Stimulated activated naive CD8-positive, alpha-beta T cell treated with anti-CD3 and anti-CD28 coated beads, Interleukin-15, Interleukin-2, amounts not matched to agents 100 ng/mL and 50 ng/mL, for 24 hours (primary cell): ENCODE data around the gene LTB.

Experiments
- H3K27ac Mint-ChIP-seq: one replicate; pipeline ENCODE4 v1.8.0; 2021; ENCODE audit warnings: mild to moderate bottlenecking, mixed read lengths
- H3K27me3 Mint-ChIP-seq: one replicate; pipeline ENCODE4 v1.8.0; 2021; ENCODE audit warnings: mixed read lengths
- H3K36me3 Mint-ChIP-seq: one replicate; pipeline ENCODE4 v1.8.0; 2021; ENCODE audit warnings: low read depth, mixed read lengths
- H3K4me1 Mint-ChIP-seq: one replicate; pipeline ENCODE4 v1.8.0; 2021; ENCODE audit warnings: low read depth, mixed read lengths
- H3K4me3 Mint-ChIP-seq: one replicate; pipeline ENCODE4 v1.8.0; 2021; ENCODE audit warnings: mild to moderate bottlenecking, mixed read lengths
- H3K9me3 Mint-ChIP-seq: one replicate; pipeline ENCODE4 v1.8.0; 2021; ENCODE audit warnings: mixed read lengths

LTB gene

DNA sequence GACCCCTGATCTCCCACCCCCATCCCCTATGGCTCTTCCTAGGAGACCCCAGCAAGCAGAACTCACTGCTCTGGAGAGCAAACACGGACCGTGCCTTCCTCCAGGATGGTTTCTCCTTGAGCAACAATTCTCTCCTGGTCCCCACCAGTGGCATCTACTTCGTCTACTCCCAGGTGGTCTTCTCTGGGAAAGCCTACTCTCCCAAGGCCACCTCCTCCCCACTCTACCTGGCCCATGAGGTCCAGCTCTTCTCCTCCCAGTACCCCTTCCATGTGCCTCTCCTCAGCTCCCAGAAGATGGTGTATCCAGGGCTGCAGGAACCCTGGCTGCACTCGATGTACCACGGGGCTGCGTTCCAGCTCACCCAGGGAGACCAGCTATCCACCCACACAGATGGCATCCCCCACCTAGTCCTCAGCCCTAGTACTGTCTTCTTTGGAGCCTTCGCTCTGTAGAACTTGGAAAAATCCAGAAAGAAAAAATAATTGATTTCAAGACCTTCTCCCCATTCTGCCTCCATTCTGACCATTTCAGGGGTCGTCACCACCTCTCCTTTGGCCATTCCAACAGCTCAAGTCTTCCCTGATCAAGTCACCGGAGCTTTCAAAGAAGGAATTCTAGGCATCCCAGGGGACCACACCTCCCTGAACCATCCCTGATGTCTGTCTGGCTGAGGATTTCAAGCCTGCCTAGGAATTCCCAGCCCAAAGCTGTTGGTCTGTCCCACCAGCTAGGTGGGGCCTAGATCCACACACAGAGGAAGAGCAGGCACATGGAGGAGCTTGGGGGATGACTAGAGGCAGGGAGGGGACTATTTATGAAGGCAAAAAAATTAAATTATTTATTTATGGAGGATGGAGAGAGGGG, 8.8 kb downstream of the LTB start:
- Mint-ChIP-seq H3K4me1 (peaks cover 97% of the 10 kb centered on the region), H3K4me3 (peak overlapping the region; percentile 98), H3K9me3 (no peaks in the 10 kb centered on the region), H3K27ac (peak overlapping the region; percentile 100), H3K27me3 (no peaks in the 10 kb centered on the region), H3K36me3 (peaks cover 49% of the 10 kb centered on the region)

DNA sequence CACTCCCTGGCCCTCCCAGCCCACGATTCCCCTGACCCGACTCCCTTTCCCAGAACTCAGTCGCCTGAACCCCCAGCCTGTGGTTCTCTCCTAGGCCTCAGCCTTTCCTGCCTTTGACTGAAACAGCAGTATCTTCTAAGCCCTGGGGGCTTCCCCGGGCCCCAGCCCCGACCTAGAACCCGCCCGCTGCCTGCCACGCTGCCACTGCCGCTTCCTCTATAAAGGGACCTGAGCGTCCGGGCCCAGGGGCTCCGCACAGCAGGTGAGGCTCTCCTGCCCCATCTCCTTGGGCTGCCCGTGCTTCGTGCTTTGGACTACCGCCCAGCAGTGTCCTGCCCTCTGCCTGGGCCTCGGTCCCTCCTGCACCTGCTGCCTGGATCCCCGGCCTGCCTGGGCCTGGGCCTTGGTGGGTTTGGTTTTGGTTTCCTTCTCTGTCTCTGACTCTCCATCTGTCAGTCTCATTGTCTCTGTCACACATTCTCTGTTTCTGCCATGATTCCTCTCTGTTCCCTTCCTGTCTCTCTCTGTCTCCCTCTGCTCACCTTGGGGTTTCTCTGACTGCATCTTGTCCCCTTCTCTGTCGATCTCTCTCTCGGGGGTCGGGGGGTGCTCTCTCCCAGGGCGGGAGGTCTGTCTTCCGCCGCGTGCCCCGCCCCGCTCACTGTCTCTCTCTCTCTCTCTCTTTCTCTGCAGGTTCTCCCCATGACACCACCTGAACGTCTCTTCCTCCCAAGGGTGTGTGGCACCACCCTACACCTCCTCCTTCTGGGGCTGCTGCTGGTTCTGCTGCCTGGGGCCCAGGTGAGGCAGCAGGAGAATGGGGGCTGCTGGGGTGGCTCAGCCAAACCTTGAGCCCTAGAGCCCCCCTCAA, 9.9 kb downstream of the LTB start, which contains the start of gene LTA:
LTA (plus strand) TSS at position 249 of the 871 bp plus-strand sequence; CDS start at position 703, 454 bp downstream.
- Mint-ChIP-seq H3K4me1 (peaks cover 100% of the 10 kb centered on the region), H3K27me3 (no peaks in the 10 kb centered on the region), H3K4me3 (peak within 1 kb of the TSS; percentile 98), H3K9me3 (no peaks in the 10 kb centered on the region), H3K27ac (peak within 1 kb of the TSS; percentile 100), H3K36me3 (peaks cover 39% of the 10 kb centered on the region)

DNA sequence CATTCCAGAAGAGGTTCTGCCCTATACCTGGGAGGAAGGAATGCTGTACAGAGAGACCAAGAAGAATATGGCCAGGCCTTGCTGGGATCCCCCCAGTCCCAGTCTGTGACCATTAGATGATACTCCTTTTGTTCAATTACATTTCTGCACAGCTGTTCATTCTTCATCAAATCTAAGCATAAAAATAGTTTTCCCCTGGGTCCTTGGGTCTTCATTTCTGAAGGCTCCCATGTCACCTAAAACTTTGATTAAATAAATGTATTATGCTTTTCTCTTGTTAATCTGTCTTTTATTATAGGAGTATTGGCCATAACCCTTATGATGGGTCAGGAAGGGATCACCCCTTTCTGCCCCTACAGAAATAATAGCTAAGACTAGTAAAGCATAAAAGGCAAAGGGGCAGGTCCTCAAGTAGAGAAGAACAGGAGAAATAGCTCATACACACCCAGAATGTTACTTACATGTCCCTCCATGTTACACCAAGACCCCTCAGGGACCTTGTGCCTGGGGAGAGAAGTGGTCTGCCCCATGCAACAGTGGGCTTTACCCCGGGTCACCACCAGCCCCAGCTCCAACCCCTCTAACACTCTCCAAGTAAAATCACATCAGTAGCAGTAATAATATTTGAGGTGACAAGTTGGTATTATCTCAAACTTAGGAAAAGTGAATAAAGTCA, 12.2 kb downstream of the LTB start:
- Mint-ChIP-seq H3K4me3 (peak overlapping the region; percentile 56), H3K27me3 (no peaks in the 10 kb centered on the region), H3K27ac (peak overlapping the region; percentile 56), H3K4me1 (peaks cover 96% of the 10 kb centered on the region), H3K9me3 (no peaks in the 10 kb centered on the region), H3K36me3 (peaks cover 25% of the 10 kb centered on the region)

DNA sequence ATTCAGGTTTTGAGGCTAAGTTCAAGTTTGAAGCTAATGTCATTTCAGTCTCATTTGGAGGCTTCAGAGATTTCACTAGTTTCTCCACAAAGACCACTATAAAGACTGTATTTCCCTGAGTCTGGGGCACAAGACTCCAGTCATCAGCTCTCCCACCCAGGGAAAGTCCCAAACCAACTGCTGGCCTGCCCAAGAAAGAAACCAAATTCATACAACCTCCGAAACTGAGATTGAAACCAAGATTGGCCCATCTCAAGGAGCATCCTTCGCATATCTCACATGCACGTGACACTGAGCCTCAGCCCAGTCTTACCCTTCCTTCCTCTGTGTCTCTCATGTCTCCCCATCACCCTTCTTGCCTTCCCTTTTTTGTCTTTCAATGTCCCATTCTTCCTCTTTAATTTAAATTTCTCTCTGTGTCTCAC, 13.7 kb downstream of the LTB start:
- peaks cover 26% of the 10 kb centered on the region for H3K36me3 Mint-ChIP-seq
- H3K9me3 Mint-ChIP-seq: no peaks in the 10 kb centered on the region

DNA sequence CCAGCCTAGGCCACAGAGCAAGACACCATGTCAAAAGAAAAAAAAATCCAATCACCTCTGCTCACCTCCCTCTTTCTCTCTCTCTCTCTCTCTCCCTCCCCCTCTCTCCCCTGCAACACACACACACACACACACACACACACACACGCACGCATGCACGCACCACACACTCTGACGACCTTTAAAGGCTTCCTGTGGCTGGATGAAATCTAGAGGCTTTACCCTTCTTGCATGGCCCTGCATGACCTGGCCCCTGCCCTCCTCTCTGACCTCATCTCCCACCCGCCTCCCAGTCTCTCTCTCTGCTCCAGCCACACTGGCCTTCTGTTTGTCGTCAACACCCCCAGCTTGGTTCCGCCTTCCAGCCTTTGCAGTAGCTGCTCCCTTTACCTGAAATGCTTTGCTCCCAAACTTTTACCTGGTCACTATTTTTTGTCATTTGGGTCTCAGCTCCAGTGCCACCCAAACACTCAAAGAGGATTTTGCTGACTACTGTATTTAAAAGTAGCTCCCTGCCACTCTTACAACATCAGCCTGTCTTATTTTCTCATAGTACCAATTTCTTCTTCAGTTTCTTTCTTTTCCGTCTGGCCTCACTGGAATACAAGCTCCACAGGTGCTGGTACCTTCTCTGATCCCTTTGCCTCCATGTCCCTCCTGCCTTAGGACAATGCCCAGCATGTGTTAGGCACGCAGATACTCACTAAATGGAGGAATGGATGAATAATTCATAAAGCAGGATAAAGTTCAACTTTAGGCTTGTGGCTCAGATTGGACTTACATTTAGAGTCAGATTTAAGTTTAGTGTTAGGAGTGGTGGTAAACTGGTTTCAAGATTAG, 14.5 kb downstream of the LTB start:
- Mint-ChIP-seq H3K36me3 (peaks cover 25% of the 10 kb centered on the region), H3K4me1 (peaks cover 93% of the 10 kb centered on the region), H3K4me3 (peak overlapping the region; percentile 70), H3K27ac (peak overlapping the region; percentile 84), H3K9me3 (no peaks in the 10 kb centered on the region), H3K27me3 (no peaks in the 10 kb centered on the region)

More for the DNA sequence above, 13.7 kb downstream of the LTB start:
- Mint-ChIP-seq H3K27ac (peak overlapping the region; percentile 84), H3K4me1 (peaks cover 93% of the 10 kb centered on the region), H3K4me3 (peak overlapping the region; percentile 70), H3K27me3 (no peaks in the 10 kb centered on the region)

DNA sequence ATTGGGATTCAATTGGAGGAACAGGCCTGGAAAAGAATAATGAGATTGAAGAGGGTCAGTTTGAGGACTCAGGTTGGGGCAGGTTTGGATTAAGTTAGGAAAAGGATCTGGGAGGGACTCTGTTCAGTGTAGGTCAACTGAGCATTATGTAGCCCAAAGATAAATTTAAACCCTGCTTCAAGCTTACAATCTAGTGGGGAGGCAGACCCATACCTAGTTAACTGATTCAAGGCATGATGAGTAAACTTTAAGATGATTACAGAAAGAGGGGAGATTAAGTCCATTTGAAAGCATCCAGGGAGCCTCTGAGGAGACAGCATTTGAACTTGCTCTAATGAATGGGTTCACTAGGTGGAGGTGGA, 21.5 kb downstream of the LTB start:
- H3K27me3 Mint-ChIP-seq: peaks cover 5% of the 10 kb centered on the region
- H3K9me3 Mint-ChIP-seq: no peaks in the 10 kb centered on the region
- peak overlapping the region; percentile 98 for H3K27ac Mint-ChIP-seq
- H3K4me1 Mint-ChIP-seq: peaks cover 92% of the 10 kb centered on the region
- peak overlapping the region; percentile 80 for H3K4me3 Mint-ChIP-seq
- peaks cover 50% of the 10 kb centered on the region for H3K36me3 Mint-ChIP-seq

DNA sequence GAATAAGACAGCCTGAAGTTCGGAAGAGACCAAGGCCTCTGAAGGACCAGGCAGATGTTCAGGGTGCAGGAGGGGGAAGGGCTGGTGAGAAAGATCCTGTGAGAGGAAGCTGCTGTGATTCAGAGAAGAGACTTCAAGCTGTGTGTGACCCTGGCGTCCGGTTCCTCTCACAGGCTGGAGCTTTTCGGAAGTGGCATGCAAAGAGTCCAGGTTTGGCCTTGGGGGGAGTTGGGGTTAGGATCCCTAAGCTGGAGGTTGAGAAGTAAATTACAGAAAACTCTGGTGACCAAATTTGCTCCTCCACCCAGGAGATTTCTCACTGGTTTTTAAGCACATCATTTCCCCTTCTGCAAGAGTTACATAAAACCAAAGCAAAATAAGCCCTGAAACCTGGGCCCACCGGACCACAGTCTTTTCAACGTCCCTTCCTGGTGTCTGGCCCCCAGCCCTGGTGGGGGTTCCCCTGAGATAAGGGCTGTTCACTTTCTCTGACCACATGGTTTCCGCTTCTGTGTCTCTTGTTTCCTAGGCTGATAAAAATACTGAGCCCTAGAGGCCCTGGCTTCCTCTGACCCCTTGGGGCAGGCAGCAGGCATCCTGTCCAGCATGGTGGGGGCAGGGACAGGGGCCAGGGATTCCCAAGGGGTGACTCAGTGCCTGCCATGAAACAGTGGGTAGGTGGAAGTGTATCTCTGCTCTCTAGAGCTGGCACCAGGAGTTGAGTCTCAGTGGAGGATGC, 22.1 kb downstream of the LTB start:
- H3K9me3 Mint-ChIP-seq: no peaks in the 10 kb centered on the region
- peak overlapping the region; percentile 98 for H3K27ac Mint-ChIP-seq
- H3K4me3 Mint-ChIP-seq: peak overlapping the region; percentile 80
- H3K36me3 Mint-ChIP-seq: peaks cover 47% of the 10 kb centered on the region
- peaks cover 87% of the 10 kb centered on the region for H3K4me1 Mint-ChIP-seq
- peaks cover 5% of the 10 kb centered on the region for H3K27me3 Mint-ChIP-seq

DNA sequence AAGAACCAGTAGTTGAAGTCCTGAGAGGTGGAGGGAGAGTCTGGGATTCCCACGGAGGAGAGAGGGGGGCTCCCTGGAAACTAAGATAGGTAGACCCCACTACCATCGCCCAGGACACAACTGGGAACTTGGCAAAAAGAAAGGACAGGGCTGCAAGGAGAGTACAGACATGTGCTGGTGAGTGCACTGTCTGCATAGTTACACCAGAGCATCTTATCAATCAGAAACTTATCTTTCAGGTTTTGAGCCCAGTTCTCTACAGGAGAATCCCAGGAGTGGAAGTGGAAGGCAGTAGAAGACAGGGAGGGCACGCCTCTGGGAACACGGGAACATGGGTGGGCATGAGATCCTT, 22.6 kb downstream of the LTB start:
- Mint-ChIP-seq H3K36me3 (peaks cover 45% of the 10 kb centered on the region), H3K4me1 (peaks cover 87% of the 10 kb centered on the region), H3K4me3 (peak overlapping the region; percentile 80), H3K27ac (peak overlapping the region; percentile 98), H3K27me3 (peaks cover 5% of the 10 kb centered on the region), H3K9me3 (no peaks in the 10 kb centered on the region)

DNA sequence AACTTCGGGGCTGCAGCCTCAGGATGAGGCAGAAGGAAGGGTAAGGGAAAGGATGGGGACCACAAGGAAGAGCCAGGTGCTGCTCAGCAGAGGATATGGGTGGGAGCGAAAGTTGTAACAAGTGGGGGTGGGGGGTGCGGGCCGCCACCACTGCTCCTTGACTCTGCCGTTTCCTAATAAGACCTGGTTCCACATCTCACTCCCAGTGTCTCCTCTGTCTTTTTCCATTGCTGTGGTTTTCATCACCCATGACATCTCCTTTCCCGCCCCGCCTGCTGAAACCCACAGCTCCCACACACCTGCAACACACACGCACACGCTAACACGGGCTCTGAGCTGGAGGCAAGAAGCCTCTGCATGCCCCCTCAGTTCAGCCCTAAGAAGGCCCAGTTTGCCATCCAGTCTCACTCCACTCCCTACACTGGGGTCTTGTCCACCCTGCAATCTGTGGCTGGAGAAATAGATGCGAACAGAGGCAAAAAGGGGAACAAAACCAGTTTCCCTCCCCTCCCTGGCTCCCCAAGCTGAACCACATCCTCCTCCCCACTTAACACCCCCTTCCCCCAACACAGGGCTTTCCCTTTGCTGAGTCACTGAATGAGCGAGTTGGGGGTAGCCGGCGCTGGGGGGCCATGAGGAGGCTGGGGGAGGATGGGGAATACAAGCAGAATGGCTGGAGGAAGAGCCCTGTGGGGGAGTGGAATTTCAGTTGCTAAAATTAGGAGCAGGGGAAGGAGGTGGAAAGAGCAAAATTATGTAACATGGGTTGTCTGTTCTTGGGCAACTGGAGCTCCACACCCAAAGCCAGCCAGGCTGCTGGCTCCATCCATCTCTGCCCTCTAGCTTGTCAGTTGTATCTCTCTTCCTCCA, 23.4 kb downstream of the LTB start:
- peaks cover 89% of the 10 kb centered on the region for H3K4me1 Mint-ChIP-seq
- H3K27me3 Mint-ChIP-seq: peaks cover 5% of the 10 kb centered on the region
- peak overlapping the region; percentile 98 for H3K27ac Mint-ChIP-seq
- H3K4me3 Mint-ChIP-seq: peak overlapping the region; percentile 80
- peaks cover 44% of the 10 kb centered on the region for H3K36me3 Mint-ChIP-seq
- no peaks in the 10 kb centered on the region for H3K9me3 Mint-ChIP-seq

DNA sequence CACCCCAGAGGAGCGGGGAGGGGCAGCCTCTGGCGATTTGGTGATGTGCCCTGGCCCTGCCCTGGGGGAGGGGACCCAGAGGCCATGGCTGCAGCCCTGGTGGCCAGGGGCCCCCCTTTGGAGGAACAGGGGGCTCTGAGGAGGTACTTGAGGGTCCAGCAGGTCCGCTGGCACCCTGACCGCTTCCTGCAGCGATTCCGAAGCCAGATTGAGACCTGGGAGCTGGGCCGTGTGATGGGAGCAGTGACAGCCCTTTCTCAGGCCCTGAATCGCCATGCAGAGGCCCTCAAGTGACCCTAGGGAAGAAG, 24.0 kb downstream of the LTB start:
- Mint-ChIP-seq H3K27me3 (peaks cover 5% of the 10 kb centered on the region), H3K4me3 (peak overlapping the region; percentile 80), H3K9me3 (no peaks in the 10 kb centered on the region), H3K4me1 (peaks cover 84% of the 10 kb centered on the region), H3K27ac (peak overlapping the region; percentile 98), H3K36me3 (peaks cover 42% of the 10 kb centered on the region)

DNA sequence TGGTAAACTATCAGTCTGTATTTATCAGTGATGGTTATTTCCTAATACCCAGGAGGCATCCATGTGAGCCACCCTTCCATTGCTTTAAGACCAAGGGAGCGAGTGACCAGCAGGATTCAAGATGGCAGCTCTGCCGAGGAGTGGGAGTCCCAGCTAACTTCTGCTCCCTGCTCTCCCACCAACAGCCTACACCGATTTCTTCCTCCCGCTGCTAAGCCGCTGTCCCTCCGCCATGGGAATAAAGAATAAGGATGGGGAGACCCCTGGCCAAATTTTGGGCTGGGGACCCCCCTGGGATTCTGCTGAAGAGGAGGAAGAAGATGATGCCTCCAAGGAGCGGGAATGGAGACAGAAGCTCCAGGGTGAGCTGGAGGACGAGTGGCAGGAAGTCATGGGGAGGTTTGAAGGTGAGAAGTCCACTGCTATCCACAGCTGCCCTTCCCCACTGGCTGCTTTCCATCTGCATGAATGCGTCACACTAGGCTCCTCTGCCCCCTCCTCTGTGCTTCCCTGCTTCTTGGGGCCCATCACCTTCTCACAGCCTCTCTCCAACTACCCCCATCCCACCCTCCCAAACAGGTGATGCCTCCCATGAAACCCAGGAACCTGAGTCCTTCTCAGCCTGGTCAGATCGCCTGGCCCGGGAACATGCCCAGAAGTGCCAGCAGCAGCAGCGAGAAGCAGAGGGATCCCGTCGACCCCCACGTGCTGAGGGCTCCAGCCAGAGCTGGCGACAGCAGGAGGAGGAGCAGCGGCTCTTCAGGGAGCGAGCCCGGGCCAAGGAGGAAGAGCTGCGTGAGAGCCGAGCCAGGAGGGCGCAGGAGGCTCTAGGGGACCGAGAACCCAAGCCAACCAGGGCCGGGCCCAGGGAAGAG, 24.5 kb downstream of the LTB start:
- peak overlapping the region; percentile 20 for H3K4me3 Mint-ChIP-seq

DNA sequence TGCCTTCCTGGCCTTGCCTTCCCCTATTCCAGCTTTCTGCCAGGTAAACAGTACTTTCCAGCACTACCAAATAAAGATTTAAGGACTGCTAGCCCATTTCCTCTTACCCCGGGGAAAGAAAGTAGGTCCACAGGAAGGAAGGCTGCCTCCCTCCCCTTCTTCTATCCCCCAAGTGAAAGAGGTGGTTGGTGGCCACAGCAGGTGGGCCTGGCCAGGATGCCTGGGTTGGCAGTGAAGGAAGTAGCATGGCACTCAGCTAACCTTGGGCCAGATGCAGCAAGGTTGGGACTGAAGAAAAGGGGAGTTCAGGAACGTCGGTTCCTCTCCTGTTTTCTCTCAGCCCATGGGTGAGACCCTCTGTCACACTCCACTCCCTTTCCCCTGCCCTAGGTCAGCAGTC, 25.9 kb downstream of the LTB start:
- H3K27ac Mint-ChIP-seq: peak overlapping the region; percentile 16
- H3K27me3 Mint-ChIP-seq: peaks cover 5% of the 10 kb centered on the region
- no peak overlapping the region for H3K4me3 Mint-ChIP-seq
- H3K36me3 Mint-ChIP-seq: peaks cover 41% of the 10 kb centered on the region
- H3K4me1 Mint-ChIP-seq: peaks cover 78% of the 10 kb centered on the region
- H3K9me3 Mint-ChIP-seq: no peaks in the 10 kb centered on the region

More for the DNA sequence above, 24.5 kb downstream of the LTB start:
- H3K4me1 Mint-ChIP-seq: peaks cover 81% of the 10 kb centered on the region
- H3K9me3 Mint-ChIP-seq: no peaks in the 10 kb centered on the region
- peak overlapping the region; percentile 98 for H3K27ac Mint-ChIP-seq
- H3K27me3 Mint-ChIP-seq: peaks cover 5% of the 10 kb centered on the region
- H3K36me3 Mint-ChIP-seq: peaks cover 44% of the 10 kb centered on the region
